ENCODE results near the gene SORL1.
"Not testable (repeated sequence)": the region's sequence is repeated elsewhere in the genome, so short reads cannot be mapped to it uniquely, and the experiment has no call there.

The SORL1 gene

GRCh38 chr11:121497176-121497998, 45.3 kb downstream of the SORL1 start:
- H3K9me3 ChIP-seq (ENCODE audit: control insufficient read depth in 1 of 2, low read length in 2 of 2), result no peaks in the 10 kb centered on the region
- H3K27ac ChIP-seq (ENCODE audit: low read length), result no peak overlapping the region
- H3K4me1 ChIP-seq (ENCODE audit: control insufficient read depth in 1 of 2, insufficient read depth in 2 of 2, low read length in 2 of 2), result no peaks in the 10 kb centered on the region
- H3K36me3 ChIP-seq (ENCODE audit: control insufficient read depth in 1 of 2, insufficient read depth in 2 of 2, low read length in 2 of 2), result peaks cover 0 to 6% of the 10 kb centered on the region in 2 donors
- no peaks in the 10 kb centered on the region for H3K27me3 ChIP-seq (ENCODE audit: low read depth, low read length)
- no peak overlapping the region for H3K4me3 ChIP-seq (ENCODE audit: low read depth in 1 of 2, low read length in 2 of 2)

GRCh38 chr11:121499405-121499804, 47.3 kb downstream of the SORL1 start:
- no peaks in the 10 kb centered on the region for H3K4me1 ChIP-seq (ENCODE audit: control insufficient read depth in 1 of 2, insufficient read depth in 2 of 2, low read length in 2 of 2)
- no peak overlapping the region for H3K4me3 ChIP-seq (ENCODE audit: low read depth in 1 of 2, low read length in 2 of 2)
- no peaks in the 10 kb centered on the region for H3K9me3 ChIP-seq (ENCODE audit: control insufficient read depth in 1 of 2, low read length in 2 of 2)
- no peak overlapping the region for H3K27ac ChIP-seq (ENCODE audit: low read length)
- peaks cover 0 to 6% of the 10 kb centered on the region in 2 donors for H3K36me3 ChIP-seq (ENCODE audit: control insufficient read depth in 1 of 2, insufficient read depth in 2 of 2, low read length in 2 of 2)
- H3K27me3 ChIP-seq (ENCODE audit: low read depth, low read length), result no peaks in the 10 kb centered on the region

DNA sequence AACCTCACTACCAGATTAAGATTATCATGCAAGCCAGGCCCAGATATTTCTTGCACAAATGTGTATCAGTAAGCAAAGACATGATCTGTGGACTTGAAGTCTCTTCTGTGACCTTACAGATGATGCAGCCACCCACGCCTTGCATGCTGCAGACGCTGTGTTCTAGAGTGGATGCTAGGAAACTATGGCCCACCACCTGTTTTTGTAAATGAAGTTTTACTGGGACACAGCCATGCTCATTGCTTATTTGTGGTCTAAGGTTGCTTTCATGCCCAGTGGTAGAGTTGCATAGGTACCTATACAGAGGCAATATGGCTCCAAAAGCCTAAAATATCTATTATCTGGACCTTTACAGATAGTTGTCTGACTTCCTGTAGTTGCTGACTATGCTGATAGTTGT, 48.2 kb downstream of the SORL1 start:
- Histone ChIP-seq H3K27me3 (ENCODE audit: low read depth, low read length) (no peaks in the 10 kb centered on the region), H3K4me1 (ENCODE audit: control insufficient read depth in 1 of 2, insufficient read depth in 2 of 2, low read length in 2 of 2) (no peaks in the 10 kb centered on the region), H3K4me3 (ENCODE audit: low read depth in 1 of 2, low read length in 2 of 2) (no peak overlapping the region), H3K9me3 (ENCODE audit: control insufficient read depth in 1 of 2, low read length in 2 of 2) (no peaks in the 10 kb centered on the region), H3K27ac (ENCODE audit: low read length) (no peak overlapping the region), H3K36me3 (ENCODE audit: control insufficient read depth in 1 of 2, insufficient read depth in 2 of 2, low read length in 2 of 2) (peaks cover 0 to 6% of the 10 kb centered on the region in 2 donors)

DNA sequence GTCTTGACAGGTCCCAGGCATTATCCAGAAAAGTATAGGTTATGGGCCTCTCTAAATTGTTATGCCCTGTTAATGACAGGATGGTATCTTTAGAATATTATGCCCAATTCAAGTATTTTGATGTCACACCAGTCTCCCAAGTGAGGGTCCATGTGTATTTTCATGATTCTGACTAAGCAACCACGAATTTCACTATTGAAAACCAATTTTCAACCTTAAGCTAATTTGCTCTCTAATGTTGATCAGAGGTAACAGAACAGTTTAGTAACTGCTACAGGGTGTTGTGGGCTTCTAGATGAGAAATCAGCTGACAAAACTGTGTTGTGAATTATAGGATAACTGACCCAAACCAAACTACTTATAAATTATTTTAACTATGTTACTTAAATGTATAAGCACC, 48.6 kb downstream of the SORL1 start:
- Histone ChIP-seq H3K27me3 (ENCODE audit: low read depth, low read length) (no peaks in the 10 kb centered on the region), H3K4me1 (ENCODE audit: control insufficient read depth in 1 of 2, insufficient read depth in 2 of 2, low read length in 2 of 2) (no peaks in the 10 kb centered on the region), H3K36me3 (ENCODE audit: control insufficient read depth in 1 of 2, insufficient read depth in 2 of 2, low read length in 2 of 2) (peaks cover 0 to 6% of the 10 kb centered on the region in 2 donors), H3K27ac (ENCODE audit: low read length) (no peak overlapping the region), H3K9me3 (ENCODE audit: control insufficient read depth in 1 of 2, low read length in 2 of 2) (peaks cover 0 to 2% of the 10 kb centered on the region in 2 donors), H3K4me3 (ENCODE audit: low read depth in 1 of 2, low read length in 2 of 2) (no peak overlapping the region)

- no peak overlapping the region for H3K4me3 ChIP-seq (ENCODE audit: low read depth in 1 of 2, low read length in 2 of 2)
- peaks cover 0 to 11% of the 10 kb centered on the region in 2 donors for H3K9me3 ChIP-seq (ENCODE audit: control insufficient read depth in 1 of 2, low read length in 2 of 2)
- no peaks in the 10 kb centered on the region for H3K27me3 ChIP-seq (ENCODE audit: low read depth, low read length)
- H3K4me1 ChIP-seq (ENCODE audit: control insufficient read depth in 1 of 2, insufficient read depth in 2 of 2, low read length in 2 of 2), result no peaks in the 10 kb centered on the region
- H3K36me3 ChIP-seq (ENCODE audit: control insufficient read depth in 1 of 2, insufficient read depth in 2 of 2, low read length in 2 of 2), result no peaks in the 10 kb centered on the region
- no peak overlapping the region for H3K27ac ChIP-seq (ENCODE audit: low read length)
Observed at GRCh38 chr11:121503051-121503450, 50.9 kb downstream of the SORL1 start.

DNA sequence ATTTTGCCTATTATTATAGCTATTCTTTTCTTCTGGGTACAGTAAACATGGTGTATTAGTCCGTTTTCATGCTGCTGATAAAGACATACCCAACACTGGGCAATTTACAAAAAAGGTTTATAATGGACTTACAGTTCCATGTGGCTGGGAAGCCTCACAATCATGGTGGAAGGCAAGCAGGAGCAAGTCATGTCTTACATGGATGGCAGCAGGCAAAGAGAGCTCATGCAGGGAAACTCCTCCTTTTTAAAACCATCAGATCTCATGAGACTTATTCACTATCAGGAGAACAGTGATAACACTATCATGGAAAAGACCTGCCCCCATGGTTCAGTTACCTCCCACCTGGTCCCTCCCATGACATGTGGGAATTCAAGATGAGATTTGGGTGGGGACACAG, 54.1 kb downstream of the SORL1 start:
- H3K27me3 ChIP-seq (ENCODE audit: low read depth, low read length); H3K4me3 ChIP-seq (ENCODE audit: low read depth in 1 of 2, low read length in 2 of 2); H3K4me1 ChIP-seq (ENCODE audit: control insufficient read depth in 1 of 2, insufficient read depth in 2 of 2, low read length in 2 of 2); H3K36me3 ChIP-seq (ENCODE audit: control insufficient read depth in 1 of 2, insufficient read depth in 2 of 2, low read length in 2 of 2); H3K27ac ChIP-seq (ENCODE audit: low read length): not testable (repeated sequence)
- peaks cover 0 to 11% of the 10 kb centered on the region in 2 donors for H3K9me3 ChIP-seq (ENCODE audit: control insufficient read depth in 1 of 2, low read length in 2 of 2)

GRCh38 chr11:121508449-121508848, 56.3 kb downstream of the SORL1 start:
- Histone ChIP-seq H3K27ac (ENCODE audit: low read length) (no peak overlapping the region), H3K36me3 (ENCODE audit: control insufficient read depth in 1 of 2, insufficient read depth in 2 of 2, low read length in 2 of 2) (no peaks in the 10 kb centered on the region), H3K4me3 (ENCODE audit: low read depth in 1 of 2, low read length in 2 of 2) (no peak overlapping the region), H3K27me3 (ENCODE audit: low read depth, low read length) (no peaks in the 10 kb centered on the region), H3K4me1 (ENCODE audit: control insufficient read depth in 1 of 2, insufficient read depth in 2 of 2, low read length in 2 of 2) (no peaks in the 10 kb centered on the region), H3K9me3 (ENCODE audit: control insufficient read depth in 1 of 2, low read length in 2 of 2) (peaks cover 0 to 11% of the 10 kb centered on the region in 2 donors)

DNA sequence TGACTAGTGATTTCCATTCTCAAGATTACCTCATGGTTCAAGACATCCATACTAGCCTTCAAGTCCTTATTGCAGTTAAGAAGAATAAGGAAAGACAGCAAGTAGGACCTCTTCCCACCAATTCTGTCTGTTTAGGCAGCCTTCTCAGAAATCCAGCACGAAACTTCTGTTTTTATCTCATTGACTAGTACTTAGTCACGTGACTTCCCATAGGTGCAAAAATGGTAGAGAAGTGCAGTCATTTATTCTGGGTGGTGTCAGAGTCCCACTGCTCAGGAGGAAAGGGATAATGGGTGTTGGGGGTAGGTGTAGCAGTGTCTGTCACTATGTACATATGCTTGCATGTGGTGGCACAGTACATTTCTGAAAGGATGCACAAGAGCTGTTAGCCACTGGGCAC, 58.3 kb downstream of the SORL1 start:
- H3K4me3 ChIP-seq (ENCODE audit: low read depth in 1 of 2, low read length in 2 of 2), result no peak overlapping the region
- H3K36me3 ChIP-seq (ENCODE audit: control insufficient read depth in 1 of 2, insufficient read depth in 2 of 2, low read length in 2 of 2), result peaks cover 0 to 3% of the 10 kb centered on the region in 2 donors
- H3K27me3 ChIP-seq (ENCODE audit: low read depth, low read length), result no peaks in the 10 kb centered on the region
- H3K9me3 ChIP-seq (ENCODE audit: control insufficient read depth in 1 of 2, low read length in 2 of 2), result peaks cover 0 to 11% of the 10 kb centered on the region in 2 donors
- H3K27ac ChIP-seq (ENCODE audit: low read length), result no peak overlapping the region
- no peaks in the 10 kb centered on the region for H3K4me1 ChIP-seq (ENCODE audit: control insufficient read depth in 1 of 2, insufficient read depth in 2 of 2, low read length in 2 of 2)

DNA sequence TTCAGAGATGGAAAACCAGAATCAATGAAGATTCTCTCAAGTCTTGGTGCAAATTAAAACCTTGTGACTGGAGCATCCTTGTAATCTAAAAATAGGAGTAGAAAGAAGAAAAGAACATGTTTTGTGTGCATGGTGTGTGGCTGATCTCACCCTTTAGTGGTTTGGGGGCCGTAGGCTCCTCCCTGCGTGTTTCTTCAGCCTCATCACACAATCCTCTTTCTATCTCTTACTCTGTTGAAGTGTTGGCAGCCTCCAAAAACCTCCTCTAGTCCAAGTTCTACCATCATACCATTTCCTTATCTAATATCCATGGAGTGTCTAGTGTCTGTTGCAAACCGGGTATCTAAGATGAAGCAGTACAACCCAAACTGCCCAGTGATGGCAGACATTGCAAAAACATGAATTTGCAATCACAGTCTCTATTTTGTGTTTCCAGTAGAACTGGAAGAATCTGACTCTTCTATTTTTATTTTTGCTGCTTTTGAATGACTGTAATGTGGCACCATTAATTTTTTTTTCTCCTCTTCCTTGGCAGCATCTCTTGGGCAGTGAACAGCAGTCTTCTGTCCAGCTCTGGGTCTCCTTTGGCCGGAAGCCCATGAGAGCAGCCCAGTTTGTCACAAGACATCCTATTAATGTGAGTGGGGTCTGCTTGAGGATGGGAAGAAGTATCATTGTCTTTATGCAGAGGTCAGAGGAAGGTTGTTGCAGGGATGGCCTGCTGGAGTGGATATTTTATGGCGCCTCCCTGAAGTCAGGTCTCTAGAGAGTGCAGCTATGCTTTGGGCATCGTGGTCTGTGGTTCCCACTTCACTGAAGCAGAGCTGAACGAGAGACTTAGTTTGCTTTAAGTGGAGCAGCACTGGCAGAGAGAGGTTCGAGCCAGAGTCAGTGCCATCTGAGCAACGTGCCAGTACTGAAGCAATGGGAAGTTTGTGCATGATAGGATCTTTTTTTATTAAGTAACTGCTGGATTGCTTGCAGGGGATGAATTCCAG, 60.7 kb downstream of the SORL1 start:
- Histone ChIP-seq H3K27me3 (ENCODE audit: low read depth, low read length) (no peaks in the 10 kb centered on the region), H3K4me1 (ENCODE audit: control insufficient read depth in 1 of 2, insufficient read depth in 2 of 2, low read length in 2 of 2) (no peaks in the 10 kb centered on the region), H3K4me3 (ENCODE audit: low read depth in 1 of 2, low read length in 2 of 2) (no peak overlapping the region), H3K9me3 (ENCODE audit: control insufficient read depth in 1 of 2, low read length in 2 of 2) (no peaks in the 10 kb centered on the region), H3K27ac (ENCODE audit: low read length) (no peak overlapping the region), H3K36me3 (ENCODE audit: control insufficient read depth in 1 of 2, insufficient read depth in 2 of 2, low read length in 2 of 2) (peaks cover 0 to 3% of the 10 kb centered on the region in 2 donors)

DNA sequence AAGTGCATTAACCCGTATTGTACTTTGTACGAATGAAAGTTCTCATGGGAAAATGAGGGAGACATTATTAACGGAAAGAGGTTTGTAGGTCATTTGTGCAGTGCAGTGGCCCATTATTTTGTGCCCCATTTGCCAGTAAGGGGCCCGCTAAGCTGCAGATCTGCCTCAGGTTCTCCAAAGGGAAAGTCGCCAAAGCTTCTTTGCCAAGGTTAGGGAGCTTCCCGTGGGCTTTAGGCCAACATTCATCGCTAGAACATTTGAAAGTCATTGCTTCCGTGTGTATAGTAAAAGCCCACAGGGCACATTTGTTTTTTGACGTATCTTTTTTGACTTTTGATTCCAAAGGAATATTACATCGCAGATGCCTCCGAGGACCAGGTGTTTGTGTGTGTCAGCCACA, 61.7 kb downstream of the SORL1 start:
- no peaks in the 10 kb centered on the region for H3K9me3 ChIP-seq (ENCODE audit: control insufficient read depth in 1 of 2, low read length in 2 of 2)
- no peak overlapping the region for H3K27ac ChIP-seq (ENCODE audit: low read length)
- peaks cover 0 to 3% of the 10 kb centered on the region in 2 donors for H3K36me3 ChIP-seq (ENCODE audit: control insufficient read depth in 1 of 2, insufficient read depth in 2 of 2, low read length in 2 of 2)
- H3K4me3 ChIP-seq (ENCODE audit: low read depth in 1 of 2, low read length in 2 of 2), result no peak overlapping the region
- no peaks in the 10 kb centered on the region for H3K4me1 ChIP-seq (ENCODE audit: control insufficient read depth in 1 of 2, insufficient read depth in 2 of 2, low read length in 2 of 2)
- H3K27me3 ChIP-seq (ENCODE audit: low read depth, low read length), result no peaks in the 10 kb centered on the region
